Lower leg skin (tissue), 4 donors: Measurements from ENCODE around the gene RAB40B. TPM values are rescaled to one million over a fixed set of nuclear protein-coding genes. Genes with fewer than 3 reads are reported as not detected.

Experiments used
- DNase-seq, 2 donors: peaks; one replicate each; pipeline ENCODE4 v3.0.0-alpha.2; 2019; ENCODE audit warnings: low spot score in 2 of 2
- H3K4me3 ChIP-seq: fragments of 200-600 bp; sonication (generic); 2 replicates; pipeline ENCODE4 v1.5.1; 2017; ENCODE audit warnings: mild to moderate bottlenecking, low read depth; ENCODE audit not compliant: poor library complexity, severe bottlenecking
- CTCF ChIP-seq, 3 donors: fragments of 450-650 bp; IDR thresholded peaks; one replicate each; pipeline ENCODE4 v1.5.1; 2016; ENCODE audit warnings: antibody characterized with exemption in 3 of 3, mild to moderate bottlenecking in 3 of 3, moderate library complexity in 2 of 3
- POLR2A ChIP-seq, 2 donors: fragments of 450-650 bp; IDR thresholded peaks; one replicate each; pipeline ENCODE4 v1.6.1; 2016 to 2017; ENCODE audit warnings: antibody characterized with exemption in 2 of 2, mild to moderate bottlenecking in 1 of 2, moderate library complexity in 1 of 2
- WGBS, 2 donors: methylation state at CpG; one replicate each; pipeline ENCODE4 v1.1.5; 2018; 5-methylcytosine and 5-hydroxymethylcytosine counted together
- intact Hi-C: fragments of 100-400 bp; cut with DNase I; formaldehyde crosslinking; loops from one replicate; pipeline ENCODE4 v1.15.0; 2023; ENCODE audit warnings: low total_unique reads
- total RNA-seq, 4 donors: library from RNA; depleted of rRNA; stranded (reverse); fragments of >200 nt; gene quantifications; one replicate each; pipeline ENCODE4 v1.1.0, GENCODE V29; 2016

RAB40B gene
- total RNA-seq, 4 donors from 2014 or later, result 17.4 to 51.2 (median 27.0) TPM

GRCh38 chr17:82690786-82691489, 7.6 kb downstream of the RAB40B start:
- TF ChIP-seq CTCF (IDR thresholded peaks at IDR 0.05) (no peak), POLR2A (IDR thresholded peaks at IDR 0.05) (no peak)

DNA sequence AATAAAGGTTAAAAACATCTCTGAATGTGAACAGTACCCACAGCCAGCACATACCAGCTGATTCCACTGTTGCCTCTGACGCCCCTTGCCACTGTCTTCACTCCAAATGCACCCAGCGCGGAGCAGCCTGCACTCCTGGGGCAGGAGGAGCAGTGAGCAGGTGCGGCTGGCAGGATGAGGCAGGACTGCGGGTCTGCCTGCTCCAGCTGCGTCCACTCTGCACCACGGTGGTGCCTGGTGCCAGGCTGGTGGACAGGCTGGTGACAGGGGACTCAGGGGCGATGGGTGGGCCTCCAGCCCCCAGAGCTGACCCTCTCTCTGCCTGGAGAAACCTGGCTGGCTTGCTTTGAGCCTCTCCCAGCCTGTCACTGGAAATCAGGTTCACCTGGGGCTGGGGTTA, 9.4 kb downstream of the RAB40B start:
- intact Hi-C loops, result no loop called here
- DNase-seq, result no peak
- TF ChIP-seq CTCF (IDR thresholded peaks at IDR 0.05) (no peak), POLR2A (IDR thresholded peaks at IDR 0.05) (no peak)
- no peak overlapping the region for H3K4me3 ChIP-seq
- 82 to 91% methylated on average over 8 of the region's 8 CpGs for WGBS, 2 donors

More at GRCh38 chr17:82690786-82691489, 7.6 kb downstream of the RAB40B start:
- H3K4me3 ChIP-seq, result no peak overlapping the region
- intact Hi-C loops, result no loop called here
- 82 to 84% methylated on average over 18 of the region's 18 CpGs for WGBS, 2 donors
- no peak for DNase-seq

DNA sequence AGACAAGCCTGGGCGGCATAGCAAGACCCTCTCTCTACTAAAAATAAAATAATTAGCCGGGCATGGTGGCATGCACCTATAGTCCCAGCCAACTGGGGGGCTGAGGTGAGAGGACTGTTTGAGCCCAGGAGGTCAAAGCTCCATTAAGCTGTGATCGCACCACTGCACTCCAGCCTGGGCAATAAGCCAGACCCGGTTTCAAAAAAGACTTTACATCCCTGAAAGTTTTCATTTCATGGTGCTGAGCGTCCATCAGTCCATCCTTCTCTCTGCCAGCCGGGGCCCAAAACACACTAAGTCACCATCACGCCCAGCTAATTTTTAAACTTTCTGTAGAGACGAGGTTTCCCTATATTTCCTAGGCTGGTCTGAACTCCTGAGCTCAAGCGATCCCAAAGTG, 10.6 kb downstream of the RAB40B start:
- no peak for DNase-seq
- no peak overlapping the region for H3K4me3 ChIP-seq
- TF ChIP-seq CTCF (IDR thresholded peaks at IDR 0.05), result no peak
- no peak for TF ChIP-seq POLR2A (IDR thresholded peaks at IDR 0.05)
- 84 to 96% methylated on average over 9 of the region's 9 CpGs for WGBS, 2 donors
- intact Hi-C loops, result no loop called here

DNA sequence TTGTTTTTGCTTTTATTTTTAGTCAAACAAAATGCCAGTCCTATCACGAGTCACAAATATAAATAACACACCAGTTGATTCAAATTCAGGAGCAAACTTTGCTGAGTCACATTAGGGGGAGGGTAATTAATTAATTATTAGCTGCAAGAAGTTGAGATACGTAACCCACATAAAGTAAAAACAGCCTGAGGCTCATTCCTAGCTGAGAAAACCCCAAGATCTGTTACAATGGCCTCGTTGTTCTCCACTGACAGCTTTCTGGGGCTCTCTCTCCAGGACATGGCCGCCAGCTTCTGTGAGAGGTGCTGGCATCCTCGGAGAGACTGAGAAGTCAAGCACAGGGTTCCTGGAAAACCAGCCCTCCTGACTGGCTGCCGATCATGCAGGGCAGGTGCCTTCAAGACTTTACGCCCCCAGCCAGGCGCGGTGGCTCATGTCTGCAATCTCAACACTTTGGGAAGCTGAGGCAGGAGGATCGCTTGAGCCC, 11.1 kb downstream of the RAB40B start:
- H3K4me3 ChIP-seq, result no peak overlapping the region
- intact Hi-C loops, result no loop called here
- 61 to 68% methylated on average over 10 of the region's 10 CpGs for WGBS, 2 donors
- DNase-seq, result no peak
- TF ChIP-seq CTCF (IDR thresholded peaks at IDR 0.05) (no peak), POLR2A (IDR thresholded peaks at IDR 0.05) (no peak)

- H3K4me3 ChIP-seq, result no peak overlapping the region
- intact Hi-C loops, result no loop called here
- no peak for TF ChIP-seq POLR2A (IDR thresholded peaks at IDR 0.05)
- TF ChIP-seq CTCF (IDR thresholded peaks at IDR 0.05), result no peak
- no peak for DNase-seq
- 86 to 90% methylated on average over 19 of the region's 19 CpGs for WGBS, 2 donors
Observed at GRCh38 chr17:82686366-82687324, 11.9 kb downstream of the RAB40B start.
